Liver (tissue), 9 donors: Measurements from ENCODE around the gene FAR1. TPM values are rescaled to one million over a fixed set of nuclear protein-coding genes. Genes with fewer than 3 reads are reported as not detected.

Experiments used
- DNase-seq: peaks from one replicate; pipeline ENCODE4 v3.0.0-alpha.2; 2017; ENCODE audit warnings: low spot score
- H3K27ac ChIP-seq, 2 donors: one replicate each; pipeline ENCODE4 v1.7.0; 2013; ENCODE audit warnings: inconsistent platforms in 2 of 2, low read length in 2 of 2, control low read depth in 1 of 2, low read depth in 1 of 2, mild to moderate bottlenecking in 1 of 2
- H3K27me3 ChIP-seq, 4 donors: one replicate each; pipeline versions ENCODE4 v1.6.1 to v1.7.0; 2013; ENCODE audit warnings: low read length in 3 of 4, inconsistent platforms in 1 of 4, mild to moderate bottlenecking in 1 of 4, moderate library complexity in 1 of 4; ENCODE audit not compliant: control insufficient read depth in 4 of 4, insufficient read depth in 4 of 4
- H3K36me3 ChIP-seq, 4 donors: one replicate each; pipeline versions ENCODE4 v1.6.1 to v1.7.0; 2013; ENCODE audit warnings: low read length in 3 of 4, mild to moderate bottlenecking in 3 of 4, low read depth in 1 of 4, moderate library complexity in 1 of 4; ENCODE audit not compliant: control insufficient read depth in 4 of 4, insufficient read depth in 3 of 4
- H3K4me1 ChIP-seq, 4 donors: one replicate each; pipeline versions ENCODE4 v1.6.1 to v1.7.0; 2013; ENCODE audit warnings: low read length in 3 of 4, mild to moderate bottlenecking in 3 of 4, moderate library complexity in 1 of 4; ENCODE audit not compliant: control insufficient read depth in 4 of 4, insufficient read depth in 4 of 4
- H3K4me3 ChIP-seq, 3 donors: one replicate each; pipeline versions ENCODE4 v1.6.1 to v1.7.0; 2013; ENCODE audit warnings: low read length in 3 of 3, control low read depth in 1 of 3, low read depth in 1 of 3, mild to moderate bottlenecking in 1 of 3
- H3K9ac ChIP-seq, 2 donors: one replicate each; pipeline ENCODE4 v1.7.0; 2013; ENCODE audit warnings: low read length in 2 of 2, mild to moderate bottlenecking in 2 of 2, moderate library complexity in 2 of 2, control low read depth in 1 of 2, low read depth in 1 of 2
- H3K9me3 ChIP-seq, 4 donors: one replicate each; pipeline versions ENCODE4 v1.6.1 to v1.7.0; 2013; ENCODE audit warnings: low read length in 3 of 4; ENCODE audit not compliant: control insufficient read depth in 4 of 4
- ATF3 ChIP-seq: IDR thresholded peaks from 2 replicates; pipeline ENCODE4 v1.6.1; 2016; ENCODE audit warnings: antibody characterized with exemption
- CTCF ChIP-seq: fragments of 150-350 bp; IDR thresholded peaks from 2 replicates; pipeline ENCODE4 v1.5.1; 2017; ENCODE audit warnings: improper control_type of control experiment, low read depth, low read length; ENCODE audit not compliant: missing input control
- EGR1 ChIP-seq, 2 donors: IDR thresholded peaks; 2 replicates each; pipeline ENCODE4 v1.6.1; 2016 to 2018; ENCODE audit warnings: antibody characterized with exemption in 2 of 2, low read depth in 2 of 2
- FOXA1 ChIP-seq: IDR thresholded peaks from 2 replicates; pipeline ENCODE4 v1.6.1; 2016; ENCODE audit warnings: antibody characterized with exemption
- FOXA2 ChIP-seq: IDR thresholded peaks from 2 replicates; pipeline ENCODE4 v1.6.1; 2016; ENCODE audit warnings: antibody characterized with exemption
- GABPA ChIP-seq, 2 donors: IDR thresholded peaks in 1 of 2; conservative IDR thresholded peaks in 1 of 2; 2 replicates each; pipeline ENCODE4 v1.6.1; 2016; ENCODE audit warnings: antibody characterized with exemption in 2 of 2, mild to moderate bottlenecking in 1 of 2, moderate library complexity in 1 of 2
- HNF4A ChIP-seq, 2 donors: conservative IDR thresholded peaks; 2 replicates each; pipeline ENCODE4 v1.6.1; 2016; ENCODE audit warnings: antibody characterized with exemption in 2 of 2, mild to moderate bottlenecking in 2 of 2
- HNF4G ChIP-seq: IDR thresholded peaks from 2 replicates; pipeline ENCODE4 v1.6.1; 2016; ENCODE audit warnings: antibody characterized with exemption
- JUND ChIP-seq, 2 donors: IDR thresholded peaks; 2 replicates each; pipeline ENCODE4 v1.6.1; 2016; ENCODE audit warnings: antibody characterized with exemption in 2 of 2
- NR2F2 ChIP-seq: IDR thresholded peaks from 2 replicates; pipeline ENCODE4 v1.6.1; 2016; ENCODE audit warnings: antibody characterized with exemption
- RAD21 ChIP-seq, 2 donors: IDR thresholded peaks; 2 replicates each; pipeline ENCODE4 v1.6.1; 2016; ENCODE audit warnings: antibody characterized with exemption in 2 of 2, mild to moderate bottlenecking in 2 of 2
- RXRA ChIP-seq, 2 donors: IDR thresholded peaks; 2 replicates each; pipeline ENCODE4 v1.6.1; 2017 to 2018; ENCODE audit warnings: antibody characterized with exemption in 2 of 2, mild to moderate bottlenecking in 1 of 2
- SP1 ChIP-seq: IDR thresholded peaks from 2 replicates; pipeline ENCODE4 v1.6.1; 2018; ENCODE audit warnings: antibody characterized with exemption, mild to moderate bottlenecking
- TAF1 ChIP-seq: conservative IDR thresholded peaks from 2 replicates; pipeline ENCODE4 v1.6.1; 2016; ENCODE audit warnings: antibody characterized with exemption, mild to moderate bottlenecking
- YY1 ChIP-seq: IDR thresholded peaks from 2 replicates; pipeline ENCODE4 v1.6.1; 2016; ENCODE audit warnings: antibody characterized with exemption, mild to moderate bottlenecking
- ZBTB33 ChIP-seq: IDR thresholded peaks from 2 replicates; pipeline ENCODE4 v1.6.1; 2016; ENCODE audit warnings: antibody characterized with exemption
- WGBS: extraction: QIAGEN DNeasy Blood & Tissue Kit; methylation state at CpG from one replicate; pipeline ENCODE4 v1.1.7; 2013; 5-methylcytosine and 5-hydroxymethylcytosine counted together
- polyA plus RNA-seq, 2 donors: library from polyadenylated mRNA; stranded (reverse) in 1 of 2; unstranded in 1 of 2; fragments of 200-250 nt in 1 of 2; fragments of >200 nt in 1 of 2; fragmentation: Nextera tagmentation in 1 of 2; extraction: Ambion mirVana in 1 of 2; gene quantifications; one replicate each; pipeline versions ENCODE4 v1.2.1 to v1.2.3, GENCODE V29; 2013 to 2015
- total RNA-seq, 2 donors: library from RNA; depleted of rRNA; stranded (reverse); fragments of >200 nt; gene quantifications; one replicate each; pipeline ENCODE4 v1.2.3, GENCODE V29; 2014
- TF ChIP-seq, protein P1 (sequence below): IDR thresholded peaks from 2 replicates; pipeline ENCODE4 v1.6.1; 2016; ENCODE audit warnings: antibody characterized with exemption, mild to moderate bottlenecking
- TF ChIP-seq, protein P2 (sequence below): IDR thresholded peaks from 2 replicates; pipeline ENCODE4 v1.6.1; 2016; ENCODE audit warnings: antibody characterized with exemption
- donor health status: healthy.
- donor health status: healthy.
- donor health status: healthy.
- donor health status: healthy.
- donor health status: healthy.

Gene FAR1
- total and polyA plus RNA-seq, 4 donors, result 1.7 to 29.6 (median 5.5) TPM

DNA sequence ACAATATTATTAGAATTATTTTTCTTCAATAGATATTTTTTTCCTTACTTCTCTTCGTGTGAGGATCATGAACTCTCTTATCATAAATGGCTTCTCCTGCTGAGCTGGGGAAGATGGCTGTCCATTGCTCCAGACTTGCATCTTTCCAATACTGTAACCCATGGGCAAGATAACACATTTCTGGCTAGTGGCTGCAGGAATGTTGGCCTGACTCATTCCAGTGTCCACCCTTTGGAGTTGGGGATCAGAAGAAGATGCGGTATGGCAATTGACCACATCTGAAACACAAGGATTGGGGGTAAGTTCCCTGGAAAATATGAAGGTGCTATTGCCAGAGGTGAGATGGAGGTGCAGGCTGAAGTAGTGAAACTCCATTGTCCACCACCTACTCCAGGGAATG lies 92.8 kb downstream of the FAR1 start:
- no peak for TF ChIP-seq FOXA2
- TF ChIP-seq SP1, result no peak
- no peak for TF ChIP-seq EGR1 (IDR thresholded peaks at IDR 0.05; ENCODE audit: low read depth in 2 of 2)
- no peak for TF ChIP-seq ATF3
- TF ChIP-seq, protein P1, sequence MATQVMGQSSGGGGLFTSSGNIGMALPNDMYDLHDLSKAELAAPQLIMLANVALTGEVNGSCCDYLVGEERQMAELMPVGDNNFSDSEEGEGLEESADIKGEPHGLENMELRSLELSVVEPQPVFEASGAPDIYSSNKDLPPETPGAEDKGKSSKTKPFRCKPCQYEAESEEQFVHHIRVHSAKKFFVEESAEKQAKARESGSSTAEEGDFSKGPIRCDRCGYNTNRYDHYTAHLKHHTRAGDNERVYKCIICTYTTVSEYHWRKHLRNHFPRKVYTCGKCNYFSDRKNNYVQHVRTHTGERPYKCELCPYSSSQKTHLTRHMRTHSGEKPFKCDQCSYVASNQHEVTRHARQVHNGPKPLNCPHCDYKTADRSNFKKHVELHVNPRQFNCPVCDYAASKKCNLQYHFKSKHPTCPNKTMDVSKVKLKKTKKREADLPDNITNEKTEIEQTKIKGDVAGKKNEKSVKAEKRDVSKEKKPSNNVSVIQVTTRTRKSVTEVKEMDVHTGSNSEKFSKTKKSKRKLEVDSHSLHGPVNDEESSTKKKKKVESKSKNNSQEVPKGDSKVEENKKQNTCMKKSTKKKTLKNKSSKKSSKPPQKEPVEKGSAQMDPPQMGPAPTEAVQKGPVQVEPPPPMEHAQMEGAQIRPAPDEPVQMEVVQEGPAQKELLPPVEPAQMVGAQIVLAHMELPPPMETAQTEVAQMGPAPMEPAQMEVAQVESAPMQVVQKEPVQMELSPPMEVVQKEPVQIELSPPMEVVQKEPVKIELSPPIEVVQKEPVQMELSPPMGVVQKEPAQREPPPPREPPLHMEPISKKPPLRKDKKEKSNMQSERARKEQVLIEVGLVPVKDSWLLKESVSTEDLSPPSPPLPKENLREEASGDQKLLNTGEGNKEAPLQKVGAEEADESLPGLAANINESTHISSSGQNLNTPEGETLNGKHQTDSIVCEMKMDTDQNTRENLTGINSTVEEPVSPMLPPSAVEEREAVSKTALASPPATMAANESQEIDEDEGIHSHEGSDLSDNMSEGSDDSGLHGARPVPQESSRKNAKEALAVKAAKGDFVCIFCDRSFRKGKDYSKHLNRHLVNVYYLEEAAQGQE, result no peak
- TF ChIP-seq YY1, result no peak
- no peak for TF ChIP-seq ZBTB33
- TF ChIP-seq JUND (IDR thresholded peaks at IDR 0.05), result no peak
- TF ChIP-seq RAD21 (IDR thresholded peaks at IDR 0.05), result no peak
- TF ChIP-seq, protein P2, sequence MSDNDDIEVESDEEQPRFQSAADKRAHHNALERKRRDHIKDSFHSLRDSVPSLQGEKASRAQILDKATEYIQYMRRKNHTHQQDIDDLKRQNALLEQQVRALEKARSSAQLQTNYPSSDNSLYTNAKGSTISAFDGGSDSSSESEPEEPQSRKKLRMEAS, result no peak
- no peak for TF ChIP-seq RXRA (IDR thresholded peaks at IDR 0.05)
- TF ChIP-seq HNF4A (conservative IDR thresholded peaks at IDR 0.05), result no peak
- TF ChIP-seq CTCF, result no peak
- no peak for TF ChIP-seq NR2F2
- TF ChIP-seq GABPA (IDR thresholded peaks at IDR 0.05 in 1 of 2, conservative IDR thresholded peaks at IDR 0.05 in 1 of 2), result no peak
- no peak for TF ChIP-seq HNF4G
- no peak for TF ChIP-seq FOXA1
- TF ChIP-seq TAF1, result no peak
- H3K36me3 ChIP-seq, result no peaks in the 10 kb centered on the region
- WGBS, result 75% methylated on average over 2 of the region's 2 CpGs
- no peaks in the 10 kb centered on the region for H3K9me3 ChIP-seq
- no peaks in the 10 kb centered on the region for H3K27me3 ChIP-seq
- no peak overlapping the region for H3K9ac ChIP-seq
- H3K4me3 ChIP-seq, result no peak overlapping the region
- H3K4me1 ChIP-seq, result no peaks in the 10 kb centered on the region
- no peak for DNase-seq
- H3K27ac ChIP-seq, result no peak overlapping the region
